Pancreas (tissue), 10 donors: ENCODE data around the gene DNM3. TPM values are rescaled to one million over a fixed set of nuclear protein-coding genes. Genes with fewer than 3 reads are reported as not detected.

Experiments
- ATAC-seq, 4 donors: fragments of 200-7000 bp; cut with Tn5 transposase; one replicate each; pipeline versions ENCODE4 v1.8.0 to v1.9.1; 2020; ENCODE audit warnings: mild to moderate bottlenecking in 4 of 4, moderate library complexity in 4 of 4
- DNase-seq, 6 donors: peaks; one replicate each; pipeline ENCODE4 v3.0.0-alpha.2; 2020
- FAIRE-seq: peaks from 2 replicates; lab custom pipeline; 2012; peaks lifted over from hg19 to GRCh38; lab: Jason Lieb, UNC
- H3K27ac ChIP-seq, 4 donors: fragments of 200-600 bp; sonication (generic); 1 replicate in 3 of 4; 2 replicates in 1 of 4; pipeline versions ENCODE4 v1.5.0 to v1.8.0; 2020
- H3K27me3 ChIP-seq, 4 donors: fragments of 200-600 bp; one replicate each; pipeline ENCODE4 v1.8.0; 2021
- H3K36me3 ChIP-seq, 3 donors: fragments of 200-600 bp; sonication (generic) in 1 of 3; one replicate each; pipeline versions ENCODE4 v1.5.0 to v1.8.0; 2020 to 2021
- H3K4me1 ChIP-seq, 3 donors: fragments of 200-600 bp; one replicate each; pipeline ENCODE4 v1.8.0; 2021
- H3K4me3 ChIP-seq, 4 donors: fragments of 200-600 bp; sonication (generic) in 2 of 4; one replicate each; pipeline versions ENCODE4 v1.5.0 to v1.8.0; 2020 to 2021
- H3K9me3 ChIP-seq, 4 donors: fragments of 200-600 bp; one replicate each; pipeline ENCODE4 v1.8.0; 2021
- WGBS, 2 donors: extraction: QIAGEN DNeasy Blood & Tissue Kit; methylation state at CpG; one replicate each; pipeline ENCODE4 v1.1.7; 2013; 5-methylcytosine and 5-hydroxymethylcytosine counted together
- intact Hi-C, 3 donors: fragments of 100-400 bp; cut with DNase I; formaldehyde crosslinking; loops; one replicate each; pipeline versions ENCODE4 v1.11.1 to v1.14.2; 2022
- polyA plus RNA-seq, 2 donors: library from polyadenylated mRNA; stranded (reverse); fragments of 200-250 nt; gene quantifications; one replicate each; pipeline ENCODE4 v1.2.3, GENCODE V29; 2013
- total RNA-seq, 6 donors: library from RNA; stranded (reverse); fragmentation: NEBNext Ultra II Directional in 4 of 6; extraction: Animal tissue kit (Norgen Biotek cat#: 25700) in 4 of 6; gene quantifications; one replicate each; pipeline versions ENCODE4 v1.2.1 to v1.2.4, GENCODE V29; 2021 to 2023
- TF ChIP-seq, protein P1 (sequence below), 4 donors: fragments of 200-600 bp; sonication (generic) in 3 of 4; IDR thresholded peaks; one replicate each; pipeline versions ENCODE4 v1.5.0 to v1.8.0; 2021; ENCODE audit warnings: antibody characterized with exemption in 4 of 4
- donor health status: healthy with polysubstance abuse.
- donor health status: DM: no; HTN: no; CAD: no; lungs with moderate emphysema.
- donor health status: DM: no; HTN: no; CAD: no.
- donor health status: control.
- donor health status: control.
- donor health status: Bipolar disorder and iron deficiency.
- donor health status: DM: yes; HTN: yes; CAD: no.
- donor health status: DM: no; HTN: no; CAD: no.
- donor health status: DM: no; HTN: no; CAD: no.
- donor health status: DM: yes; HTN: yes; CAD: no.

The DNM3 gene
- total and polyA plus RNA-seq, 8 donors = 0.40 to 1.3 (median 0.78) TPM

- no peak for FAIRE-seq
- intact Hi-C loops = no loop called here
- H3K27me3 ChIP-seq = no peaks in the 10 kb centered on the region
- H3K27ac ChIP-seq = no peak overlapping the region
- 48 to 51% methylated on average over 1 of the region's 1 CpG for WGBS, 2 donors
- no peak for ATAC-seq
- H3K36me3 ChIP-seq = no peaks in the 10 kb centered on the region
- TF ChIP-seq, protein P1, sequence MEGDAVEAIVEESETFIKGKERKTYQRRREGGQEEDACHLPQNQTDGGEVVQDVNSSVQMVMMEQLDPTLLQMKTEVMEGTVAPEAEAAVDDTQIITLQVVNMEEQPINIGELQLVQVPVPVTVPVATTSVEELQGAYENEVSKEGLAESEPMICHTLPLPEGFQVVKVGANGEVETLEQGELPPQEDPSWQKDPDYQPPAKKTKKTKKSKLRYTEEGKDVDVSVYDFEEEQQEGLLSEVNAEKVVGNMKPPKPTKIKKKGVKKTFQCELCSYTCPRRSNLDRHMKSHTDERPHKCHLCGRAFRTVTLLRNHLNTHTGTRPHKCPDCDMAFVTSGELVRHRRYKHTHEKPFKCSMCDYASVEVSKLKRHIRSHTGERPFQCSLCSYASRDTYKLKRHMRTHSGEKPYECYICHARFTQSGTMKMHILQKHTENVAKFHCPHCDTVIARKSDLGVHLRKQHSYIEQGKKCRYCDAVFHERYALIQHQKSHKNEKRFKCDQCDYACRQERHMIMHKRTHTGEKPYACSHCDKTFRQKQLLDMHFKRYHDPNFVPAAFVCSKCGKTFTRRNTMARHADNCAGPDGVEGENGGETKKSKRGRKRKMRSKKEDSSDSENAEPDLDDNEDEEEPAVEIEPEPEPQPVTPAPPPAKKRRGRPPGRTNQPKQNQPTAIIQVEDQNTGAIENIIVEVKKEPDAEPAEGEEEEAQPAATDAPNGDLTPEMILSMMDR (IDR thresholded peaks at IDR 0.05) = no peak
- DNase-seq = no peak
- no peak overlapping the region for H3K4me3 ChIP-seq
- H3K4me1 ChIP-seq = no peaks in the 10 kb centered on the region
- H3K9me3 ChIP-seq = peaks cover 0 to 4% (median 0%) of the 10 kb centered on the region in 4 donors
Observed at GRCh38 chr1:171860696-171861095, 19.4 kb downstream of the DNM3 start.

DNA sequence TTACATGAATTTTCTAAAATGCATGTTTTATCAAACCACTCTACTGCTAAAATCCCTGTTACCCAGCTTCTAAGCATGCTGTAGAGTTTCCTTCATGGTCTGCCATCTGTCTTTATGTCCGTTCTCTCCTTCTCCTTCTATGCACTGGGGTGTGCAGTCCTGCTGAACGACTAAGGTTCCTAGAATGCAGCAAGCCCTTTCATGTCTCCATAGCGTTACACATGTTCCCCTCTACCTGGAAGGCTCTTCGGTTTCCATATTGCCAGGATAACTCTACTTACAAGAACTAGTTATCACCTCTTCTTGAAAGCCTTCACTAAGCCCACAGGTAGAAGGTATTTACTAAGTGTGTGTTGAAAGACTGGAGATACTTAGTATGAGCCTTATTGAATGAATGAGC, 22.2 kb downstream of the DNM3 start:
- no peaks in the 10 kb centered on the region for H3K27me3 ChIP-seq
- no peak overlapping the region for H3K4me3 ChIP-seq
- peaks cover 0 to 4% (median 0%) of the 10 kb centered on the region in 4 donors for H3K9me3 ChIP-seq
- WGBS, 2 donors = 77 to 88% methylated on average over 4 of the region's 4 CpGs
- no peaks in the 10 kb centered on the region for H3K36me3 ChIP-seq
- H3K27ac ChIP-seq = no peak overlapping the region
- H3K4me1 ChIP-seq = no peaks in the 10 kb centered on the region
- no peak for DNase-seq
- TF ChIP-seq, protein P1 (IDR thresholded peaks at IDR 0.05) = no peak
- ATAC-seq = no peak
- intact Hi-C loops = no loop called here
- no peak for FAIRE-seq

- Histone ChIP-seq H3K27ac (no peak overlapping the region), H3K9me3 (peaks cover 0 to 4% (median 0%) of the 10 kb centered on the region in 4 donors), H3K4me1 (no peaks in the 10 kb centered on the region), H3K27me3 (no peaks in the 10 kb centered on the region), H3K36me3 (no peaks in the 10 kb centered on the region), H3K4me3 (no peak overlapping the region)
- DNase-seq = no peak
- TF ChIP-seq, protein P1 (IDR thresholded peaks at IDR 0.05) = no peak
- no peak for ATAC-seq
- intact Hi-C loops = no loop called here
- no peak for FAIRE-seq
Observed at GRCh38 chr1:171864308-171864707, 23.0 kb downstream of the DNM3 start.

- no peaks in the 10 kb centered on the region for H3K36me3 ChIP-seq
- no peaks in the 10 kb centered on the region for H3K27me3 ChIP-seq
- ATAC-seq = no peak
- DNase-seq = no peak
- peaks cover 0 to 3% (median 0%) of the 10 kb centered on the region in 4 donors for H3K9me3 ChIP-seq
- no peak for FAIRE-seq
- intact Hi-C loops = no loop called here
- TF ChIP-seq, protein P1 (IDR thresholded peaks at IDR 0.05) = no peak
- no peak overlapping the region for H3K27ac ChIP-seq
- WGBS, 2 donors = 85 to 88% methylated on average over 6 of the region's 6 CpGs
- no peak overlapping the region for H3K4me3 ChIP-seq
- no peaks in the 10 kb centered on the region for H3K4me1 ChIP-seq
Observed at GRCh38 chr1:171865106-171865505, 23.8 kb downstream of the DNM3 start.

GRCh38 chr1:171867236-171867635, 25.9 kb downstream of the DNM3 start:
- H3K4me1 ChIP-seq = no peaks in the 10 kb centered on the region
- intact Hi-C loops = no loop called here
- H3K9me3 ChIP-seq = no peaks in the 10 kb centered on the region
- no peak overlapping the region for H3K27ac ChIP-seq
- no peaks in the 10 kb centered on the region for H3K36me3 ChIP-seq
- 78 to 81% methylated on average over 2 of the region's 2 CpGs for WGBS, 2 donors
- ATAC-seq (no peak), DNase-seq (no peak), FAIRE-seq (no peak)
- TF ChIP-seq, protein P1 (IDR thresholded peaks at IDR 0.05) = no peak
- H3K4me3 ChIP-seq = no peak overlapping the region
- no peaks in the 10 kb centered on the region for H3K27me3 ChIP-seq
